Measurements from ENCODE around the gene HTT-AS.

The HTT-AS gene

GRCh38 chr4:3112609-3113469 lies 38.5 kb upstream of the HTT-AS start:
- H3K4me1 ChIP-seq (ENCODE audit: control insufficient read depth in 1 of 2, insufficient read depth in 1 of 2, low read depth in 1 of 2, low read length in 1 of 2): no peaks in the 10 kb centered on the region
- no peak overlapping the region for H3K27ac ChIP-seq
- no peaks in the 10 kb centered on the region for H3K9me3 ChIP-seq
- H3K27me3 ChIP-seq: no peaks in the 10 kb centered on the region
- no peak overlapping the region for H3K4me3 ChIP-seq (ENCODE audit: low read depth in 1 of 2, low read length in 1 of 2)
- H3K36me3 ChIP-seq: peaks cover 77% of the 10 kb centered on the region
- TF ChIP-seq, protein P1, sequence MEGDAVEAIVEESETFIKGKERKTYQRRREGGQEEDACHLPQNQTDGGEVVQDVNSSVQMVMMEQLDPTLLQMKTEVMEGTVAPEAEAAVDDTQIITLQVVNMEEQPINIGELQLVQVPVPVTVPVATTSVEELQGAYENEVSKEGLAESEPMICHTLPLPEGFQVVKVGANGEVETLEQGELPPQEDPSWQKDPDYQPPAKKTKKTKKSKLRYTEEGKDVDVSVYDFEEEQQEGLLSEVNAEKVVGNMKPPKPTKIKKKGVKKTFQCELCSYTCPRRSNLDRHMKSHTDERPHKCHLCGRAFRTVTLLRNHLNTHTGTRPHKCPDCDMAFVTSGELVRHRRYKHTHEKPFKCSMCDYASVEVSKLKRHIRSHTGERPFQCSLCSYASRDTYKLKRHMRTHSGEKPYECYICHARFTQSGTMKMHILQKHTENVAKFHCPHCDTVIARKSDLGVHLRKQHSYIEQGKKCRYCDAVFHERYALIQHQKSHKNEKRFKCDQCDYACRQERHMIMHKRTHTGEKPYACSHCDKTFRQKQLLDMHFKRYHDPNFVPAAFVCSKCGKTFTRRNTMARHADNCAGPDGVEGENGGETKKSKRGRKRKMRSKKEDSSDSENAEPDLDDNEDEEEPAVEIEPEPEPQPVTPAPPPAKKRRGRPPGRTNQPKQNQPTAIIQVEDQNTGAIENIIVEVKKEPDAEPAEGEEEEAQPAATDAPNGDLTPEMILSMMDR (IDR thresholded peaks at IDR 0.05): no peak

DNA sequence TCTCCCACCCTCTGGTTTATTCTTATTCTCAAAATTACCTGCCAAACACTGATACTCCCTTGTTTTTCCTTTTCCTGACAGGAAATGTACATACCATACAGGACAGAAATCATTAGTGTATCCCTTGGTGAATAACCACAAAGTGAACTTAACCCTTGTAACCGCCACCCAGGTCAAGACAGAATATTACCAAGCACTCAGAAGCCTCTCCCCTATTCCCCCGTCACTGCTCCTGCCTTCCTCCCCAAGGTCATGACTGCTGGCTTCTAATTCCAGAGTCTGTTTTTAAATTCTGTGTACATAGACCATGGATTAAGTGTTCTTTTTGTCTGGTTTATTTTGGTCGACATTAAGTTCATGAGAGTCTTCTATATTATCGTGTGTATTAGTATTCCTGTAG lies 37.9 kb upstream of the HTT-AS start:
- H3K4me3 ChIP-seq (ENCODE audit: low read depth in 1 of 2, low read length in 1 of 2): no peak overlapping the region
- H3K4me1 ChIP-seq (ENCODE audit: control insufficient read depth in 1 of 2, insufficient read depth in 1 of 2, low read depth in 1 of 2, low read length in 1 of 2): no peaks in the 10 kb centered on the region
- no peak overlapping the region for H3K27ac ChIP-seq
- H3K36me3 ChIP-seq: peaks cover 77% of the 10 kb centered on the region
- TF ChIP-seq, protein P1 (IDR thresholded peaks at IDR 0.05): no peak
- no peaks in the 10 kb centered on the region for H3K27me3 ChIP-seq
- H3K9me3 ChIP-seq: no peaks in the 10 kb centered on the region

DNA sequence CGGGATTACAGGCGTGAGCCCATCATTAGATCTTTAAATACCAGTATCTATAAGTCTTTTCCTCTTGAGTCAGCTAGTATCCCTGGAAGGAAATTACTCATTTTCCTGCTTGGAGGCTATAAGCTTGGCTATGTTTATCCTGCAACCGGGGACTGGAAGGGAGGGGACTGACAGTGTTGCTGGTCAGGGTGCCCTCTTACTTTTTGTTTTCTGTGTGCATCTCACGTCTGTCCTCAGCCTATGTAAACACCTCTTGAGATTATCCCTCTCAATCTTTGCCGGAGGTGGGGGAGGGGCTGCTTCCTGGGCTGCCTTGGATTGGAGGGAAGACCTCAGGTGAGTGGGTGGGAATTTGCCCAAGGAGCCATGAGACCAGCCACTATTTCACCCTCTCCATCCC lies 37.1 kb upstream of the HTT-AS start:
- TF ChIP-seq, protein P1 (IDR thresholded peaks at IDR 0.05): no peak
- Histone ChIP-seq H3K4me1 (ENCODE audit: control insufficient read depth in 1 of 2, insufficient read depth in 1 of 2, low read depth in 1 of 2, low read length in 1 of 2) (no peaks in the 10 kb centered on the region), H3K27ac (no peak overlapping the region), H3K36me3 (peaks cover 72% of the 10 kb centered on the region), H3K27me3 (no peaks in the 10 kb centered on the region), H3K9me3 (no peaks in the 10 kb centered on the region), H3K4me3 (ENCODE audit: low read depth in 1 of 2, low read length in 1 of 2) (no peak overlapping the region)

GRCh38 chr4:3108211-3108610 lies 33.9 kb upstream of the HTT-AS start:
- TF ChIP-seq, protein P1 (IDR thresholded peaks at IDR 0.05): no peak
- Histone ChIP-seq H3K27me3 (no peaks in the 10 kb centered on the region), H3K9me3 (no peaks in the 10 kb centered on the region), H3K4me3 (ENCODE audit: low read depth in 1 of 2, low read length in 1 of 2) (no peak overlapping the region), H3K36me3 (peaks cover 68% of the 10 kb centered on the region), H3K4me1 (ENCODE audit: control insufficient read depth in 1 of 2, insufficient read depth in 1 of 2, low read depth in 1 of 2, low read length in 1 of 2) (no peaks in the 10 kb centered on the region), H3K27ac (no peak overlapping the region)

DNA sequence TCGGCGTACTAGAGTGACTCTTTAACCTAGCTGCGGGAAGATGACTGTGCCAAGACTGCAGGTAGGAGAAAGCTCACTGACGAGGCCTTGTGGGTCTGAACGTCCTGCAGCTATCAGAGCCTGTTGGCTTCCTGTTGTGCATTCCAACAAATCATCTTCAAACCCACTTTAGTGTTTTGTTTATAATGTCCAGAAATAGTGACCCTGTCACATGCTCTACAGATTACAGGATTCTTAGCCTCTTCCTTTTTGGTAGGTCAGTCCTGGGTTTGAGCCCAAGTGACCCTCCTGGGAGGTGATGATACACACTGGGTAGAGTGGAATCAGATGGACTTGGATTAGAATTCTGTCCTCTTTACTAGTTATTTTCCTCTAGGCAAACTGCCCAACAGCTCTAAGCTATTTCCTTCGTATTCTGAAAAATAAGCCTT lies 33.4 kb upstream of the HTT-AS start:
- Histone ChIP-seq H3K9me3 (no peaks in the 10 kb centered on the region), H3K36me3 (peaks cover 65% of the 10 kb centered on the region), H3K27ac (no peak overlapping the region), H3K27me3 (no peaks in the 10 kb centered on the region), H3K4me1 (ENCODE audit: control insufficient read depth in 1 of 2, insufficient read depth in 1 of 2, low read depth in 1 of 2, low read length in 1 of 2) (no peaks in the 10 kb centered on the region), H3K4me3 (ENCODE audit: low read depth in 1 of 2, low read length in 1 of 2) (no peak overlapping the region)
- TF ChIP-seq, protein P1 (IDR thresholded peaks at IDR 0.05): no peak
